HEK293 (cell line): ENCODE results near the gene ATP2C1.

ENCODE experiments used
- CTCF ChIA-PET: fragments of 350-600 bp; formaldehyde crosslinking; extraction: SDS; loops from one replicate; lab custom pipeline; 2021; ENCODE audit warnings: antibody characterized with exemption; lab: Yijun Ruan, JAX
- POLR2A ChIA-PET: fragments of 300-600 bp; formaldehyde crosslinking; extraction: SDS; loops from one replicate; lab custom pipeline; 2020; ENCODE audit warnings: antibody characterized with exemption, inconsistent platforms; lab: Yijun Ruan, JAX
- H3K27ac ChIP-seq: fragments of 200-500 bp; sonication (Bioruptor generic); 2 replicates; pipeline ENCODE4 v1.5.1; 2014; ENCODE audit warnings: low read depth, low read length, control low read depth, inconsistent platforms; ENCODE audit errors: extremely low read depth
- H3K36me3 ChIP-seq, 2 experiments: fragments of 200-500 bp in 1 of 2; sonication (Bioruptor generic) in 1 of 2; 1 replicate in 1 of 2; 2 replicates in 1 of 2; pipeline ENCODE4 v1.5.1; 2014 to 2017; ENCODE audit warnings: inconsistent platforms in 2 of 2, low read length in 2 of 2; ENCODE audit not compliant: control insufficient read depth in 2 of 2, insufficient read depth in 1 of 2
- H3K4me1 ChIP-seq: fragments of 200-500 bp; sonication (Bioruptor generic); 2 replicates; pipeline ENCODE4 v1.5.1; 2014; ENCODE audit warnings: mild to moderate bottlenecking, low read length, inconsistent platforms; ENCODE audit not compliant: control insufficient read depth, insufficient read depth
- H3K4me3 ChIP-seq: 2 replicates; pipeline ENCODE4 v1.5.1; 2011; ENCODE audit warnings: low read depth, mild to moderate bottlenecking, control low read depth, low read length, moderate library complexity
- H3K9me3 ChIP-seq: fragments of 200-500 bp; sonication (Bioruptor generic); 2 replicates; pipeline ENCODE4 v1.5.1; 2014; ENCODE audit warnings: low read depth, low read length, inconsistent platforms; ENCODE audit not compliant: control insufficient read depth, insufficient read depth
- EGR2 ChIP-seq: fragments of 450-650 bp; formaldehyde crosslinking; IDR thresholded peaks from 2 replicates; pipeline ENCODE4 v1.5.1; 2016; ENCODE audit warnings: low read depth, missing biosample characterization, missing genetic modification characterization
- HOXA7 ChIP-seq: sonication (generic); formaldehyde crosslinking; IDR thresholded peaks from 2 replicates; pipeline ENCODE4 v1.8.1; 2022; ENCODE audit warnings: missing genetic modification reagents, borderline replicate concordance
- KLF1 ChIP-seq: fragments of 450-650 bp; formaldehyde crosslinking; IDR thresholded peaks from 2 replicates; pipeline ENCODE4 v1.5.1; 2016; ENCODE audit warnings: missing biosample characterization, missing genetic modification characterization
- PRDM2 ChIP-seq: fragments of 450-650 bp; formaldehyde crosslinking; IDR thresholded peaks from 2 replicates; pipeline ENCODE4 v1.5.1; 2016; ENCODE audit warnings: missing biosample characterization, missing genetic modification characterization, borderline replicate concordance
- ZBTB7A ChIP-seq: fragments of 450-650 bp; formaldehyde crosslinking; IDR thresholded peaks from 2 replicates; pipeline ENCODE4 v1.5.1; 2016; ENCODE audit warnings: low read depth, missing biosample characterization, missing genetic modification characterization
- ZNF221 ChIP-seq: fragments of 450-650 bp; formaldehyde crosslinking; IDR thresholded peaks from 2 replicates; pipeline ENCODE4 v1.5.1; 2017; ENCODE audit warnings: missing biosample characterization, missing genetic modification characterization, borderline replicate concordance
- ZNF26 ChIP-seq: fragments of 450-650 bp; formaldehyde crosslinking; IDR thresholded peaks from 2 replicates; pipeline ENCODE4 v1.5.1; 2016; ENCODE audit warnings: missing biosample characterization, missing genetic modification characterization
- ZNF341 ChIP-seq: fragments of 450-650 bp; formaldehyde crosslinking; IDR thresholded peaks from 2 replicates; pipeline ENCODE4; 2016; ENCODE audit warnings: low read depth, missing biosample characterization, missing genetic modification characterization
- ZNF548 ChIP-seq: fragments of 450-650 bp; formaldehyde crosslinking; IDR thresholded peaks from 2 replicates; pipeline ENCODE4 v1.5.1; 2016; ENCODE audit warnings: missing biosample characterization, missing genetic modification characterization
- ZNF658 ChIP-seq: fragments of 450-650 bp; formaldehyde crosslinking; IDR thresholded peaks from 2 replicates; pipeline ENCODE4; 2016; ENCODE audit warnings: missing biosample characterization, missing genetic modification characterization
- ZNF768 ChIP-seq: fragments of 450-650 bp; formaldehyde crosslinking; IDR thresholded peaks from 2 replicates; pipeline ENCODE4 v1.5.1; 2018; ENCODE audit warnings: missing biosample characterization, mild to moderate bottlenecking, missing genetic modification characterization
- ZXDB ChIP-seq: fragments of 450-650 bp; formaldehyde crosslinking; IDR thresholded peaks from 2 replicates; pipeline ENCODE4 v1.5.1; 2016; ENCODE audit warnings: missing biosample characterization, missing genetic modification characterization
- TF ChIP-seq, protein P1 (sequence below): fragments of 450-650 bp; formaldehyde crosslinking; IDR thresholded peaks from 2 replicates; pipeline ENCODE4; 2016; ENCODE audit warnings: missing biosample characterization, missing genetic modification characterization
- TF ChIP-seq, protein P2 (sequence below): fragments of 450-650 bp; formaldehyde crosslinking; IDR thresholded peaks from 2 replicates; pipeline ENCODE4 v1.5.1; 2016; ENCODE audit warnings: missing biosample characterization, missing genetic modification characterization

Gene ATP2C1

DNA sequence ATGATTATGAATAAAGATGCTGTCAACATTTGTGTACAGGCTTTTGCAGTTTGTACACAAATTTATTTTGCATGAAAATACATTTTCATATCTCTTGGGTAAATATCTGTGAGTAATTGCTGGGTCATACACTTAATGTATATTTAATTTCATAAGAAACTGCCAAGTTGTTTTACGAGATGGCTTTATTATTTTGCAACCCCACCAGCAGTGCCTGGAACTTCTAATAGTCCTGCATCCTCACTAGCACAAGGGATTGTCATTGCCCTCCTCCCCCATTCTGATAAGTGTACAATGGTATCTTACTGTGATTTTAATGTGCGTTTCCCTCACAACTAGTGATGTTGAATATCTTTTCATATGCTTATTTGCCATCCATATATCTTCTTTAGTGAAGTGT, 87.6 kb downstream of the ATP2C1 start (continued):
- TF ChIP-seq PRDM2 (tag by site-specific recombination) (no peak), EGR2 (tag by site-specific recombination) (no peak), KLF1 (no peak), ZNF26 (no peak)

- Histone ChIP-seq H3K4me3 (no peak overlapping the region), H3K36me3 (peaks cover 0 to 17% of the 10 kb centered on the region in 2 experiments; a peak in 1 of 3 replicates), H3K9me3 (no peaks in the 10 kb centered on the region), H3K27ac (no peak overlapping the region), H3K4me1 (no peaks in the 10 kb centered on the region)
- TF ChIP-seq ZBTB7A (tag by site-specific recombination): no peak
- TF ChIP-seq ZNF341 (tag by site-specific recombination): no peak
- no peak for TF ChIP-seq ZNF221 (tag by site-specific recombination)
- no peak for TF ChIP-seq ZXDB
- no peak for TF ChIP-seq HOXA7 (CRISPR knock-in tag)
- TF ChIP-seq, protein P1, sequence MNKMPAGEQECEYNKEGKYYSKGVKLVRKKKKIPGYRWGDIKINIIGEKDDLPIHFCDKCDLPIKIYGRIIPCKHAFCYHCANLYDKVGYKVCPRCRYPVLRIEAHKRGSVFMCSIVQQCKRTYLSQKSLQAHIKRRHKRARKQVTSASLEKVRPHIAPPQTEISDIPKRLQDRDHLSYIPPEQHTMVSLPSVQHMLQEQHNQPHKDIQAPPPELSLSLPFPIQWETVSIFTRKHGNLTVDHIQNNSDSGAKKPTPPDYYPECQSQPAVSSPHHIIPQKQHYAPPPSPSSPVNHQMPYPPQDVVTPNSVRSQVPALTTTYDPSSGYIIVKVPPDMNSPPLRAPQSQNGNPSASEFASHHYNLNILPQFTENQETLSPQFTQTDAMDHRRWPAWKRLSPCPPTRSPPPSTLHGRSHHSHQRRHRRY (tag by site-specific recombination): no peak
- TF ChIP-seq ZNF768 (tag by site-specific recombination): no peak
- no peak for TF ChIP-seq ZNF548
- TF ChIP-seq, protein P2, sequence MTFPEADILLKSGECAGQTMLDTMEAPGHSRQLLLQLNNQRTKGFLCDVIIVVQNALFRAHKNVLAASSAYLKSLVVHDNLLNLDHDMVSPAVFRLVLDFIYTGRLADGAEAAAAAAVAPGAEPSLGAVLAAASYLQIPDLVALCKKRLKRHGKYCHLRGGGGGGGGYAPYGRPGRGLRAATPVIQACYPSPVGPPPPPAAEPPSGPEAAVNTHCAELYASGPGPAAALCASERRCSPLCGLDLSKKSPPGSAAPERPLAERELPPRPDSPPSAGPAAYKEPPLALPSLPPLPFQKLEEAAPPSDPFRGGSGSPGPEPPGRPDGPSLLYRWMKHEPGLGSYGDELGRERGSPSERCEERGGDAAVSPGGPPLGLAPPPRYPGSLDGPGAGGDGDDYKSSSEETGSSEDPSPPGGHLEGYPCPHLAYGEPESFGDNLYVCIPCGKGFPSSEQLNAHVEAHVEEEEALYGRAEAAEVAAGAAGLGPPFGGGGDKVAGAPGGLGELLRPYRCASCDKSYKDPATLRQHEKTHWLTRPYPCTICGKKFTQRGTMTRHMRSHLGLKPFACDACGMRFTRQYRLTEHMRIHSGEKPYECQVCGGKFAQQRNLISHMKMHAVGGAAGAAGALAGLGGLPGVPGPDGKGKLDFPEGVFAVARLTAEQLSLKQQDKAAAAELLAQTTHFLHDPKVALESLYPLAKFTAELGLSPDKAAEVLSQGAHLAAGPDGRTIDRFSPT (tag by site-specific recombination): no peak
- no peak for TF ChIP-seq ZNF658 (tag by site-specific recombination)
- POLR2A ChIA-PET: no interaction called here
- CTCF ChIA-PET: interaction anchor here (0.7 kb wide), 1 partner anchor 1794 kb away, joined by 3 read pairs; no protein-coding TSS in a partner anchor
These were observed 96.4 kb downstream of the ATP2C1 start for GRCh38 chr3:130990282-130990681.
